NK-92 (cell line): ENCODE data around the gene SRRM3.
"Not testable (repeated sequence)": the region's sequence is repeated elsewhere in the genome, so short reads cannot be mapped to it uniquely, and the experiment has no call there.

Source experiments
- DNase-seq: peaks from one replicate; lab custom pipeline; 2025; ENCODE audit not compliant: unreplicated experiment; lab: John Stamatoyannopoulos, UW

The SRRM3 gene

DNA sequence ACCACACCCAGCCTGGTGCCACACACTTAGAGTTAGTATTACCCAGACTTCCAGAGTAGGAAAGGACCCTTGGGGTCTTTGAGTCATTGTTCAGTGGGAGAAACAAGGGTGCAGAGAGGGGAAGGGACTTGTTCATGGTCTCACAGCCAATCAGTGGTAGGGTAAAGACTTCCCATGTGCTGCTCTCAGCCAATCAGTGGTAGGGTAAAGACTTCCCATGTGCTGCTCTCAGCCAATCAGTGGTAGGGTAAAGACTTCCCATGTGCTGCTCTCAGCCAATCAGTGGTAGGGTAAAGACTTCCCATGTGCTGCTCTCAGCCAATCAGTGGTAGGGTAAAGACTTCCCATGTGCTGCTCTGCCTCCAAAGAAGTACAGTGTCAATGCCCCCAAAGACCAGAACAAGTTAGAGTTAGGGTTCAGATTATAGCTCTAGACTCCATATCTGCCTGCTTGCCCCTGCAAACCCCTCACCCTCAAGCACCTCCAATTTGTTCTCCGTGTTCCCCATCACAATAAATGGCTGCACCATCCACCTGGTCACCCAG lies 25.3 kb downstream of the SRRM3 start:
- not testable (repeated sequence) for DNase-seq

DNA sequence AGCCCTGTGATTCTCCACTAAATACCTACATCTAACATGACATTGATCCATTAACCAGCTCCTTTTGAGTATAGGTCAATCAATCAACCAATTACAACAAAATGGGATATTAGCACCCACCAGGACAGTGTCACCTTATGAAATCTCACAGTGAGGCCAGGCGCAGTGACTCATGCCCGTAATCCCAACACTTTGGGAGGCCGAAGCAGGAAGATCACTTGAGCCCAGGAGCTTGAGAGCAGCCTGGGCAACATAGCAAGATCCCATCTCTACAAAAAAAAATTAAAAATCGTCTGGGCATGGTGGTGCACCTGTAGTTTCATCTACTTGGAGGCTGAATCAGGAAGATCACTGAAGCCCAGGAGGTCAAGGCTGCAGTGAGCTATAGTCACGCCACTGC lies 28.5 kb downstream of the SRRM3 start:
- no peak for DNase-seq

DNA sequence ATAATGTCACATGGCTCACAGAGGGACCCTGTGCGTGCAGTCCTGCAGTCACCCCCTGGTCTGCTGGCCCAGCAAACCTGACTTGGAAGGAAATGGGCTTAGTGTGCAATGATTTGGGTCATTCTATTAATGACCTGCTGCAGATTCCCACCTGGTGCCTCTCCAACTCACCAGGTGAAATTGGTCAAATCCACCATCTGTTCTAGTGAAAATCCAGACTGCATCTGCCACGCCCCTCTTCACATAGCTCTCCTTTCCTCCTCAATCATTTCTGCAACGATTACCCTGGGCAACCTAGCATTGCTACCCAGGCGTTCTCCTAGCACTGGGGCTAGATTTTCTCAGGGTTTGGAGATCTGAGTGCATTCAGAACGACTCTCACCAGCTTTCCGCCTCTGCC lies 29.4 kb downstream of the SRRM3 start:
- no peak for DNase-seq

DNA sequence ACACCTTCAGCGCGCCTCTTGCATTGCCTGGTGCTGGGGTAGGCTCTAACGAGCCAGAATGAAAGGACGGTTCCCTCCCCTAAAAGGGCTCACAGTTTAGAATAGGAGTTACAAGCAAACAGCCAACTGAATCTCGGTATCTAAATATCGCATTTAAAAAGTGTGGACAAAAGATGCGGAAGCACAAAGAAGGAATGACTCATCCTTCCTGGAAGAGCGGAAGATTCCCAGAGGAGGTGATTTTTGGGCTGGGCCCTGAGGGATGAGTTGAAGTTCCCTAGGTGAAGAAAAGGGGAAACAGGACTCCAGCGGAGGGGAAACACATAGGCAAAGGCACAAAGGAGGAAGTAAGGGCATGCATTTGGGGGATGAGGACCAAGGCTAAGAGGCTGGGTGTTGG lies 29.9 kb downstream of the SRRM3 start:
- no peak for DNase-seq

DNA sequence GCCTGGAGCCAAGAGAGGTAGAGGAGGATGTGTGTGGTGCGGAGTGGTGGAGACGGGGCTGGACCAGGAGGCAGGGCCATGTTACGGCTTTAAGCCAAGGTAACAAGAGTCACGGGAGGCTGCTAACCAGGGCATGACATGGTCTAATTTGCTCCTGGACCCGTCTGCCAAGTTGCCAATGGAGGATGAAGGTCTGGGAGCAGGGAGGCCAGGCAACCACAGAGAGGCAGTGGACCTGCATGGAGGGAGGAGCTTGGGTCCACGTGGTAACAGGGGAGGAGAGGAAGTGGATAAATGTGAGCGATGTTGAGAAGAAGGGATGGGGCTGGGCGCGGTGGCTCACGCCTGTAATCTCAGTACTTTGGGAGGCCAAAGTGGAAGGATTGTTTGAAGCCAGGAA lies 31.0 kb downstream of the SRRM3 start:
- DNase-seq, result no peak

DNA sequence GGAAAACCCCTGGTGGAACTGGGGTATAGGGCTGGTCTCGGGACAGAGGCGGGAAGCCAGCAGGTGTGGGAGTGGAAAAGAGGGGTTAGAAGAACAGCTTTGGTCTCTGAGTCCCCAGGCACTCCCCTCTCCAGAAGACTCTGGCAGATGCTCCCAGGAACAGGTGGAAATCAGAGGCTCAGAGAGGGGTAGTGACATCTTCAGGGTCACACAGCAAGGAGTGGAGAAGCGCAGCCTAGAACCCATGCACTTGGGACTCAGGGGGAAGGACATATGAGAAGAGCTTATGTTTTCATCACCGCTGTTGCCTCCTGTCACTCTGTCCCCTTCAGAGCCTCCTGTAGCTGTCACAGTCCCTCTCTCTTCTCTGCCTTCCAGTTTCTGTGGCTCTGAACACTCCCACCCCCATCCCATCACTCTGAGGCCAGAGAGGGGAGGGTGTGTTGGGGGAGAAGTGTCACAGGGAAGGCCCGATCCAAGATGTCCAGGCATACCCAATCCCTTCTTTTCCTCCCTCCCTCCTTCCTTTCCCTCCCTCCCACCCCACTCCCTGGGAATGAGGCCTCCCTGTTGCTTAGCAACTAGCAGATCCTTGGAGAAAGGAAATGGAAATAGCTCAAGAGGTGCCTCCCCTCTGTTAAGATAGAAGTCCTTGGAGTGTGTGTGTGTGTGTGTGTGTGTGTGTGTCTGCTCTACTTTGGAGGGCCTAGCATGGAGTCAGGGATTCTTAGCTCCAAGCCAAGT lies 32.0 kb downstream of the SRRM3 start:
- no peak for DNase-seq

DNA sequence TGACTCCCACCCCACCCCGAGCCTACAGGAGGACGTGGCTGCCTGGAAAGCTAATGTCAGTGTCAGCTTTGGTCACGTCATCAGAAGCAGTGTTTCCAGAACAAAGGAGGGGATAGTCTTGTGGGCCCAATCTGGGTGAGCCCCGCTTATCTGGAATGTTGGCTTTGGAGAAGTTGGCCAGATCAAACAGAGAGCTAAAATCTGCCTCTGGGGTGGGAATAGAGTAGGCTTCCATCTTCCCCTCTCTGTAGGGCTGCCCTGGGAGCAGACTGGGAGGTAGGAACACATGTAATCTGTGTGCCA lies 32.5 kb downstream of the SRRM3 start:
- no peak for DNase-seq

DNA sequence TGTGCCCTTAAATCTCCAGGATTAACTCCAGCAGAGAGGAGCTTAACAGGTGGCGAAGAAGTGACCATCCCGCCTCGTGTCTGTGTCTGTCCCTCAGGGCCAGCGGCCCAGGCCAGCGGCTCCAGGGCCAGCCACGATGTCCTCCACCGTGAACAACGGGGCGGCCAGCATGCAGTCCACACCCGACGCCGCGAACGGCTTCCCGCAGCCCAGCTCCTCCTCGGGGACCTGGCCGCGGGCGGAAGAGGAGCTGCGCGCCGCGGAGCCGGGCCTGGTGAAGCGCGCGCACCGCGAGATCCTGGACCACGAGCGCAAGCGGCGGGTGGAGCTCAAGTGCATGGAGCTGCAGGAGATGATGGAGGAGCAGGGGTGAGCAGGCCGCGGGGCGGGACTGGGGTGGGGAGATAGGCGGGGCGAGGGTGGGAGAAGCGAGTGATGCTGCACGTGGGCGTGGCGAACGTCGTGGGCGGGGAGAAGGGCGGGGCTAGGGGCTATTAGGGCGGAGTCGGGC lies 33.3 kb downstream of the SRRM3 start:
- no peak for DNase-seq

DNA sequence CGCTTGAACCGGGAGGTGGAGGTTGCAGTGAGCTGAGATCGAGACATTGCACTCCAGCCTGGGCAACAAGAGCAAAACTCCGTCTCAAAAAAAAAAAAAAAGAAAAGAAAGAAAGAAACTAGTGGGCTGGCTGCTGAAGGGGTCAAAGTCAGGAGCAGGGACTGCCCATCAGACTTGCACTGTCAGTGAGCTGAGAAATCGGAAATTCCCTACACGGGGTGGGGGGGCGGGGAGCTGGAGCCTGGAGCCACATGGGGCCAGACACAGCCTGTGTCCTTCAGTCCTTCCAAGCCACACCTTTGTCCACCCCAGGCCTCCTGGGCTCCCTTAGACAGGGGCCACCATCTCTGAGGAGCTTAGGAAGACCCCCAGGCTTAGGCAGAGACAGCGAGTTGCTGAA lies 34.5 kb downstream of the SRRM3 start:
- DNase-seq, result no peak

DNA sequence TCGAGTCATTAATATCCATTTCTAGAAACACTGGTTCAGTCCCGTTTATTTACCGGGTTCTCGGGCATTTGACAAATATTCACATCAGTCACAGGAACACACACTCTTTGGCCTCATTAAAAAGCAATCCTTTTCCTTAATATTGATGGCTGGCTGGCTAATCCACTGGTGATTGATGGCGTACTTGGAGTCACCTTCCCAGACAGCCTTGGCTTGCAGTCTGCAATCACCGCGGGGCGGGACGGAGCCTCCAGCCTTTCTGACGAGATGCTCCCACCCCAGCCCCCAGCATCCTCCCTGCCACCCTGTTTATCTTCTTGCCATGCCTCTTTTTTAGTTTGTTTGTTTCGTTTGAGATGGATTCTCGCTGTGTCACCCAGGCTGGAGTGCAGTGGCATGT lies 36.6 kb downstream of the SRRM3 start:
- DNase-seq, result no peak

DNA sequence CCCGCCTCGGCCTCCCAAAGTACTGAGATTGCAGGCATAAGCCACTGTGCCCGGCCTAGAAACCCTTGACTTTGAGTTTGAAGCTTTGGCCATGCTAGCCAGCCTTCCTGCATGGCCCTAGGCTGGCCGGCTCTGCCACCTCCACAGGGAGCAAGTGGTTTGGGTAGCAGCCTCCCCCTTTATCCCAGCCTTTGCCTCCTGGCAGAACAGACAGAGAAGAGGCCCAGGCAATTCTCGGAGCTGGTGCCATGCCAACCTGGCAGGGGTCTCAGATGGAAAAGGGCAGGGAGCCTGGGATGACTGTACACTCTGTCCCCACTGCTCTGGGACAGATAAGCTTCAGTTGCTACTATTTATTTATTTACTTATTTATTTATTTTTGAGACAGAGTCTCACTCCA lies 39.4 kb downstream of the SRRM3 start:
- DNase-seq, result no peak

DNA sequence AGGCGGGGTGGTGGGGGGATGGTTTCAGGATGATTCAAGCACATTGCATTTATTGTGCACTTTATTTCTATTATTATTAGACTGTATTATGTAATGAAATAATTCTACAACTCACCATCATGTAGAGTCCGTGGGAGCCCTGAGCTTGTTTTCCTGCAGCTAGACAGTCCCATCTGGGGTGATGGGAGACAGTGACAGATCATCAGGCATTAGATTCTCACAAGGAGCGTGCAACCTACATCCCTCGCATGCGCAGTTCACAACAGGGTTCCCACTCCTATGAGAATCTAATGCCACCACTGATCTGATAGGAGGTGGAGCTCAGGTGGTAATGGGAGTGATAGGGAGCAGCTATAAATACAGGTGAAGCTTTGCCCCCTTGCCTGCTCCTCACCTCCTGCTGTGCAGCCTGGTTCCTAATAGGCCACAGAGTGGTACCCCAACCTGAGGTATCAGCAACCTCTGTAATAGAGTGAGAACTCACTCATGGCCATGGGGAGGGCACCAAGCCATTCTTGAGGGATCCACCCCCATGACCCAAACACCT lies 40.9 kb downstream of the SRRM3 start:
- not testable (repeated sequence) for DNase-seq

DNA sequence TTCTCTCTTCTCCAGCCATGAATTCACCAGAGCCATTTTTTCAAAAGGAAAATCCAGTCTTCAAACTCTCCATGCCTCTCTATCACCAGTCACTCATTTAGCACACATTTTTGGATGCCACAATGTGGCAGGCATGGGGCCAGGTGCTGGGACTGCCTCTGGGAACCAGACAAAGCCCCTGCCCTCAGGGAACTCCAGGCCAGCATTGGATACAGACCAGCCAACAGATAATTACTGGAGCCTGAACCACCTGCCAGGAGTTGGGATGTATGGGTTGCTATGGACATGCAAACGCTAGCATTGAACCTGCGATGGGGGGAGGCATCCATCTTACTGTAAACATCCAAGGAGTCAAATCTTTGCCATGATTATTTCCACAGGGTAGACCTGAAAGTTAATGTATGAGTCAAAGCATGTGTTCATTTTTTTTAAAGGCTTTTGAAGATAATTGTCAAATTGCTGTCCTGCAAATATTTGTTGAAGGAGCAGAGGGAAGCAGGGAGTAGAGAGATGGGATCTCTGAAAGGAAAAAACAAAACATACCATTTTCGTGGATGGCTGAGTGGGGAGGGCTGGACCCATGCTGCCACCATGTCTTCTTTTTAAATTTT lies 43.2 kb downstream of the SRRM3 start:
- DNase-seq, result no peak

DNA sequence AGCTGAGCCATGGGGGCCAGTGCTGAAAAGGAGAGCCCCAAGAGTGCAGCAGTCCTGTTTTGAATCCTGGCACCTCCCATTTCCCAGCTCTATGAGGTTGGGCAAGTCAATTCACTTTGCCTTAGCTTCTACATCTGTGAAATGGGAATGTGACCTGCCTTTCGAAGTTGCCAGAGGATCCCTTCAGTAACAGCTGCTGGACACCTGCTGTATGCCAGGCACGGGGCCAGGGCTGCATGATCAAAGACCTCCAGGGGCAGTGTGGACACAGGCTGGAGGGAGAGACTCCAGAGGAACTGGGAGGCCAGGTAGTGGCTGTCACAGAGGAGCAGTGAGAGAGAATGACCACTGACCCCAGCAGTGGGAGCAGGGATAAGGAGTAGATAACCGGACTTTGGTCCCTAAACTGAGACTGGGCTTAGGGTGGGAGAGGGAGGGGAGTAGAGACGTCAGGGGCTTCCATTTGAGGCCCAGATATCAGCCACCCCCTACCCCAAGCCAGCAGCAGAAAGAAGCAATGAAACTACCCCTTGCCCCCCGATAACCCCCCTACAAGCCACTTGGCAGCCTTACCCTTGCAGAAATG lies 45.2 kb downstream of the SRRM3 start:
- no peak for DNase-seq

DNA sequence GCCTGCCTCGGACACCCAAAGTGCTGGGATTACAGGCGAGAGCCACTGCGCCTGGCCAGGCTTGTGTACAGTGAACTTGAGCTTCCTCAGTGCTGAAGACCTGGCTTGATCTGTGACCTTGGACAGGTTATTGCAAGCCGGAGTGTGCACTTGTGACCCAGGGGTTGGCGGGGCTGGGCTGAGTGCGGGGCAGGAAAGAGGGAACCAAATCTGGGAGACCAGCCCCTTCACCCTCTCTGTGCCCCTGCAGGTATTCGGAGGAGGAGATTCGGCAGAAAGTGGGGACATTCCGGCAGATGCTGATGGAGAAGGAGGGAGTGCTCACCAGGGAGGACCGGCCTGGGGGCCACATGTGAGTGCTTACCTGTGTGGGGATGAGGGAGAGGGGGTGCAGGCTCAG lies 46.2 kb downstream of the SRRM3 start:
- DNase-seq, result no peak

DNA sequence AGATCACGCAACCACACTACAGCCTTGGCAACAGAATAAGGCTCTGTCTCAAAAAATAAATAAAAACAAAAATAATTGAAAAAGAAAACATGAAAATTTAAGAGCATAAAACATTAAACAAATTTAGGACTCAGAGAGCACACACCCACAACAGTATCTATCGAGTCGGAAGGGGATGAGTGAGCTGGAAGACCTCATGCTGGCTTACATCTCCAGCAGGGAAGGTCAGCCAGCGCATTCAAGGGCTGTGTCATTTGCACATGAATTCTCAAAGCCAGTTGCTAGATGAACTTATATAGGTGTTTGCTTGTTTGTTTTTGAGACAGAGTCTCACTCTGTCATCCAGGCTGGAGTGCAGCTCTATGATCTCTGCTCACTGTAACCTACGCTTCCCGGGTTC lies 50.3 kb downstream of the SRRM3 start:
- DNase-seq, result no peak

DNA sequence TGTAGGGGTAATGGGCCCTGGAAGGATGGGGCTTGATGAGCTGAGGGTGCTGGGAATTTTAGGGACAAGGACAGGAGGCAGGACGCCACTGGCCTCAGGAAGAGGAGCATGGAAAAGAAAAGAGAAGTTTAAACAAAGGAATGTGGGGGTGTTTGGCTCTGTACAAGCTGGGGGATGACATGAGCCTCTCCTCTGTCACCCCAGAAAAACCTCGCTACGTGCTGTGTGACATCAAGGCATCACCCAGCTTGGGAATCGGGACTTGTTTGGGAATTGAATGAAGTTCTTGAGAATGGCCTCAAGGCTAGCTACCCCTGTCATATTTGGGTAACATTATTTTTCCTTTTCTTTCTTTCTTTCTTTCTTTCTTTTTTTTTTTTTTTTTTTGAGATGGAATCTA lies 53.1 kb downstream of the SRRM3 start:
- no peak for DNase-seq

DNA sequence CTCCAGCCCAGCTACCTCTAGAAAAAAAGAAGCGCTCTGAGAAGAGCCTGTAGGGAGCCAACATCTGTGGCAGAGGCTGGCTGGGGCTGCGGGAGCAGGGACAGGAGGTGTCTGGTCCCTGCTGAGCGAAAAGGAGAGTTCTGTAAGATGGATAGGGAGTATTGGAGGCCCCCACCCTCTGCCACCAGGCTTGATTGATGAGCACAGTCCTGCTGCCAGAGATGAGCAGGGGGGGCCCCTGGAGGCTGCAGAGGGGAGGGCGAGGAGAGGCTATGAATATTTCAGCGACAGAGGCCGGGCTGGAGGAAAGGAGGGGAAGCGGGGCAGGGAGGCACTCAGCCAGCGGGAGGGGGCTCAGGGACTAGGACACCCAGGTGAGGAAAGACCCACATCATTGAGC lies 56.3 kb downstream of the SRRM3 start:
- no peak for DNase-seq

DNA sequence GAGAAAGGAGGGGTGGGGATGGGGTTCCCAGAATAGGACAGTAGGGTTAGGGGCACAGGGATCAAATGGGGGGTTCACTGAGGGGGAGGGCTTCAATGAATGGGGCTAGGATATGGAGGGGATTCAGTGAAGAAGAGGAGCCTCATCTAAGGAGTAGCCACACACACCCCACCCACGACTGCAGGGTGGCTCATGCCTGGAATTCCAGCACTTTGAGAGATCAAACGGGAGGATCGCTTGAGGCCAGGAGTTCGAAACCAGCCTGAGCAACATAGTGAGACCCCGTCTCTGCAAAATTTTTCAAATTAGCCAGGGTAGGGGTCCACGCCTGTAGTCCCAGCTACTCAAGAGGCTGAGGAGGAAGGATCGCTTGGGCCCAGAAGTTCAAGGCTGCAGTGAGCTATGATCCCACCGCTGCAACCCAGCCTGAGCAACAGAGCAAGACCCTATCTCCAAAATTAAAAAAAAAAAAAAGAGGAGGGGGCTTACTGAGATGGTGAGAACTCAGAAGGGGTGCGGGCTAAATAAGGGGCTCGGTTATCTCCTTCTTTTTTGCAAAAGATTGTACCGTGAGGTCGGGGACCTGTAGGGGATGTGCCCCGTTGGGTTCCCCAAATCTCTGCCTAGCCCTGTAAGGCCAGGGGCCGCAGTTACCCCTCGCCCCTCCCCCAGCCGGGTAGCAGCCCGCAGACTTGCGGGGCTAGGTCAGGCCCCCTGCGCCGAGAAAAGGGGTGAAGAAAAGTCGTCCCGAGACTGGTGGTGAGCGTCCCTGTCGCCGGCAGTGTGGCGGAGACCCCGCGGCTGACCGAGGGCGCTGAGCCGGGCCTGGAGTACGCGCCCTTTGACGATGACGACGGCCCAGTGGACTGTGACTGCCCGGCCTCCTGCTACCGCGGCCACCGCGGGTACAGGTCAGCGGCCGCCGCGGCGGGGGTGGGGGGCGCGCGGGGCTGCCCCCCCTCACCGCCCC lies 57.7 kb downstream of the SRRM3 start:
- no peak for DNase-seq

DNA sequence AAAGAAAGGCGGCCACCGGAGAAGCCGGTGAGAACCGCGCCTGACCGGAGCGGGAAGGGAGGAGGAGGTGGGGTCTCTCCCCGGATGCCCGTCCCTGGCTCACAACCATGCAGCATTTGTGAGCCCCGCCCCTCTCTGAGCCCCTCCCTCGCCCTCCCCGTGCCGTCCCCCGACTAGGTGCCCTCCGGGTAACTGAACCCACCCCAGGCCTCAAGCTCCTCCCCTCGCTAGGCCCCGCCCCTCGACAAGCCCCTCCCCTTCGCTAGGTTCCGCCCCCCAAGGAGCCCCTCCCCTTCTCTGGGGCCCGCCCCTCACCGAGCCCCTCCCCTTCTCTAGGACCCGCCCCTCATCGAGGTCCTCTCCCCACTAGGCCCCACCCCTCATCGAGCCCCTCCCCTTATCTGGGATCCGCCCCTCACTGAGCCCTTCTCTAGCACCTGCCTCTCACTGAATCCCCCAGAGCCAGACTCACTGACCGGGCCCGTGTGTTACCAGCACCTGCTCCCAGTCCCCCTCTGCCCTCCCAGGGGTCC lies 58.5 kb downstream of the SRRM3 start:
- DNase-seq, result no peak

DNA sequence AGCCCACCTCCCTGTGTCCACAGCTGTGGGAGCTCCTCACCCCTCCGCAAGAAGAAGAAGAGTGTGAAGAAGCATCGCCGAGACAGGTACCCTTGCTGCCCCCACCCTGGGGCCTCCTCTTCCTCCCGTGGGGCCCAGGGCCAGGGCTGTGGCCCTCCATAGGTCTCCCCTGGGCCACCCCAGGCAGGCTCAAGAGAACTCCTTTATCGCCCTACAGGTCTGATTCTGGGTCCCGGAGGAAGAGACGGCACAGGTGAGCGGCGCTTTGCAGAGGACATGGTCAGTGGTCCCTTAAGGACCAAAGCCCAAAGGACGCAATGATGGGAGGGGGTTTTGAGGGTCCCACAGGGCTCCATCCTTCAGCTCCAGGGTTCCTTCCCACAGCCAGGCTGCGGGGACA lies 59.6 kb downstream of the SRRM3 start:
- DNase-seq, result no peak
